ENCODE measurements around the gene SIX2. TPM values are rescaled to one million over a fixed set of nuclear protein-coding genes. Genes with fewer than 3 reads are reported as not detected.
A peak's percentile ranks its signal among the peaks of the same experiment; 100 is the strongest.

The SIX2 gene
- total and polyA plus RNA-seq, 10 of the 15 experiments (the other 5 are each of a cell fraction or from before 2014, with no cell fraction given) = not detected

DNA sequence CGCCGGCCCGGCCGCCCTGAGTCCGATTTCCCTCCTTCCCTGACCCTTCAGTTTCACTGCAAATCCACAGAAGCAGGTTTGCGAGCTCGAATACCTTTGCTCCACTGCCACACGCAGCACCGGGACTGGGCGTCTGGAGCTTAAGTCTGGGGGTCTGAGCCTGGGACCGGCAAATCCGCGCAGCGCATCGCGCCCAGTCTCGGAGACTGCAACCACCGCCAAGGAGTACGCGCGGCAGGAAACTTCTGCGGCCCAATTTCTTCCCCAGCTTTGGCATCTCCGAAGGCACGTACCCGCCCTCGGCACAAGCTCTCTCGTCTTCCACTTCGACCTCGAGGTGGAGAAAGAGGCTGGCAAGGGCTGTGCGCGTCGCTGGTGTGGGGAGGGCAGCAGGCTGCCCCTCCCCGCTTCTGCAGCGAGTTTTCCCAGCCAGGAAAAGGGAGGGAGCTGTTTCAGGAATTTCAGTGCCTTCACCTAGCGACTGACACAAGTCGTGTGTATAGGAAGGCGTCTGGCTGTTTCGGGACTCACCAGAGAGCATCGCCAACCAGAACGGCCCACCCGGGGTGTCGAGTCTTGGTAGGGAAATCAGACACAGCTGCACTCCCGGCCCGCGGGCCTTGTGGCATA, 4.6 kb downstream of the SIX2 start:
- H3K9ac ChIP-seq (ENCODE audit: control insufficient read depth, insufficient read depth, low read length) = no peak overlapping the region
- TF ChIP-seq EZH2 (IDR thresholded peaks at IDR 0.05; ENCODE audit: borderline replicate concordance, control insufficient read depth, low read depth, low read length) = 0 out of 2 replicates have a peak, but pooled peaks have one; percentile 12
- TF ChIP-seq, protein P1, sequence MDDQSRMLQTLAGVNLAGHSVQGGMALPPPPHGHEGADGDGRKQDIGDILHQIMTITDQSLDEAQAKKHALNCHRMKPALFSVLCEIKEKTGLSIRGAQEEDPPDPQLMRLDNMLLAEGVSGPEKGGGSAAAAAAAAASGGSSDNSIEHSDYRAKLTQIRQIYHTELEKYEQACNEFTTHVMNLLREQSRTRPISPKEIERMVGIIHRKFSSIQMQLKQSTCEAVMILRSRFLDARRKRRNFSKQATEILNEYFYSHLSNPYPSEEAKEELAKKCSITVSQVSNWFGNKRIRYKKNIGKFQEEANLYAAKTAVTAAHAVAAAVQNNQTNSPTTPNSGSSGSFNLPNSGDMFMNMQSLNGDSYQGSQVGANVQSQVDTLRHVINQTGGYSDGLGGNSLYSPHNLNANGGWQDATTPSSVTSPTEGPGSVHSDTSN (IDR thresholded peaks at IDR 0.05; ENCODE audit: insufficient replicate concordance, low read depth, low read length) = no peak
- ChIA-PET SMC1A (ENCODE audit: uncharacterized antibody, unreplicated experiment) (interaction anchor here (0.7 kb wide), 1 partner anchor 1459 kb away, joined by 3 read pairs; no protein-coding TSS in a partner anchor), RAD21 (ENCODE audit: unreplicated experiment) (no interaction called here), CTCF (no interaction called here), POLR2A (no interaction called here)
- no TSS peak for BruUV-seq (replicated peaks)
- no peaks in the 10 kb centered on the region; the same call in 2 of the 3 replicates for H3K9me3 ChIP-seq (replicated peaks; ENCODE audit: control insufficient read depth, insufficient read depth, low read length)
- H3K27ac ChIP-seq (ENCODE audit: control insufficient read depth, insufficient read depth) = no peak overlapping the region
- no peak overlapping the region for H3K4me2 ChIP-seq (ENCODE audit: control insufficient read depth, insufficient read depth)
- H3K27me3 ChIP-seq (replicated peaks in 1 of 2; ENCODE audit: control insufficient read depth in 2 of 2, insufficient read depth in 2 of 2, low read length in 1 of 2) = peaks cover 43 to 51% of the 10 kb centered on the region in 2 experiments
- 20% methylated on average over 40 of the region's 45 CpGs for WGBS (ENCODE audit: insufficient coverage, insufficient replicate concordance, low lambda C conversion rate, missing lambda C conversion rate)
- in situ Hi-C loops (cut with MboI) = no loop called here
- H3K4me3 ChIP-seq = no peak overlapping the region
- no peak overlapping the region for H2AFZ ChIP-seq (ENCODE audit: control insufficient read depth, low read depth, low read length)
- no peaks in the 10 kb centered on the region for H3K79me2 ChIP-seq (ENCODE audit: control insufficient read depth, insufficient read depth, low read length)
- intact Hi-C loops (cut with micrococcal nuclease; ENCODE audit: unreplicated experiment) = no loop called here
- DNase-seq (ENCODE audit: low read depth, low spot score) = no peak
- H3K4me1 ChIP-seq (ENCODE audit: control insufficient read depth, insufficient read depth, low read length) = no peaks in the 10 kb centered on the region
- H4K20me1 ChIP-seq (ENCODE audit: control insufficient read depth, insufficient read depth) = no peaks in the 10 kb centered on the region
- no peaks in the 10 kb centered on the region for H3K36me3 ChIP-seq (ENCODE audit: control insufficient read depth in 2 of 2, insufficient read depth in 2 of 2, low read length in 1 of 2)
- no peak for FAIRE-seq
- no peak for ATAC-seq

DNA sequence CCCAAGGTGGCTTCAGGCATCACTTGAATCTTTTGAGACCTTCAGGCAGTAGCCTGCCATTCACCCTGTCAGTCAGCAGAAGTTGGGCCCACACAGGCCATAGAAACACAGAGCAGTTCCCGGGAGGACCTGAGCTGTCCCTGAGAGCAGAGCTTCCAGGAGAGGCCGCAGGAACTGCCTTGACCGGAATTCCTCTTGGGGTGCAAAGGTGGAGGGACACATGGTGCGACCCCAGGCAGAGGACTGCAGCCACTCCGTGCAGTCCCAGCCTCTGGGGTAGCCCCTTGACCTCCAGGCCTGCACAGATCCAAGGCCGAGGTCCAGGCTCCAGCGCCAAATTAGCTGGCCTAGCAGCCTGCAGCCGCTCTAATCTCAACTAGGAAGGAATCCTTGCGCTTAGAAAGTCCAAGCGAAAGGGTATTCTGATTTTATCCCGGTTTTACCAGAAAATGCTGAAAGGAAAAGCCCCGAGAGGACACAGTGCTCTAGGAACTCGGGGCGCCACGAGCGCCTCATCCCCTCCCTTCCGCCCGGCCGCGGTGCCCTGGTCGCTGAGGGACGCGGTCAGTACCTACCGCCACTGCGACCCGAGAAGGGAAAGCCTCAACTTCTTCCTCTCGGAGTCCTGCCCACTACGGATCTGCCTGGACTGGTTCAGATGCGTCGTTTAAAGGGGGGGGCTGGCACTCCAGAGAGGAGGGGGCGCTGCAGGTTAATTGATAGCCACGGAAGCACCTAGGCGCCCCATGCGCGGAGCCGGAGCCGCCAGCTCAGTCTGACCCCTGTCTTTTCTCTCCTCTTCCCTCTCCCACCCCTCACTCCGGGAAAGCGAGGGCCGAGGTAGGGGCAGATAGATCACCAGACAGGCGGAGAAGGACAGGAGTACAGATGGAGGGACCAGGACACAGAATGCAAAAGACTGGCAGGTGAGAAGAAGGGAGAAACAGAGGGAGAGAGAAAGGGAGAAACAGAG, 5.4 kb downstream of the SIX2 start:
- H3K79me2 ChIP-seq (ENCODE audit: control insufficient read depth, insufficient read depth, low read length) = no peaks in the 10 kb centered on the region
- ATAC-seq (no peak), DNase-seq (ENCODE audit: low read depth, low spot score) (no peak), FAIRE-seq (no peak)
- BruUV-seq (replicated peaks) = no TSS peak
- intact Hi-C loops (cut with micrococcal nuclease; ENCODE audit: unreplicated experiment) (no loop called here), in situ Hi-C loops (cut with MboI) (no loop called here)
- SMC1A ChIA-PET (ENCODE audit: uncharacterized antibody, unreplicated experiment) = no interaction called here
- 56% methylated on average over 41 of the region's 41 CpGs for WGBS (ENCODE audit: insufficient coverage, insufficient replicate concordance, low lambda C conversion rate, missing lambda C conversion rate)
- no peak overlapping the region for H3K4me2 ChIP-seq (ENCODE audit: control insufficient read depth, insufficient read depth)
- no peak overlapping the region for H2AFZ ChIP-seq (ENCODE audit: control insufficient read depth, low read depth, low read length)
- CTCF ChIA-PET = no interaction called here
- H3K9me3 ChIP-seq (replicated peaks; ENCODE audit: control insufficient read depth, insufficient read depth, low read length) = no peaks in the 10 kb centered on the region; the same call in 2 of the 3 replicates
- H3K9ac ChIP-seq (ENCODE audit: control insufficient read depth, insufficient read depth, low read length) = no peak overlapping the region
- H3K4me1 ChIP-seq (ENCODE audit: control insufficient read depth, insufficient read depth, low read length) = no peaks in the 10 kb centered on the region
- H4K20me1 ChIP-seq (ENCODE audit: control insufficient read depth, insufficient read depth) = no peaks in the 10 kb centered on the region
- no peak overlapping the region for H3K27ac ChIP-seq (ENCODE audit: control insufficient read depth, insufficient read depth)
- H3K36me3 ChIP-seq (ENCODE audit: control insufficient read depth in 2 of 2, insufficient read depth in 2 of 2, low read length in 1 of 2) = no peaks in the 10 kb centered on the region
- POLR2A ChIA-PET = no interaction called here
- H3K27me3 ChIP-seq (replicated peaks in 1 of 2; ENCODE audit: control insufficient read depth in 2 of 2, insufficient read depth in 2 of 2, low read length in 1 of 2) = peaks cover 43 to 45% of the 10 kb centered on the region in 2 experiments
- RAD21 ChIA-PET (ENCODE audit: unreplicated experiment) = no interaction called here
- H3K4me3 ChIP-seq = no peak overlapping the region
- TF ChIP-seq LARP7 (IDR thresholded peaks at IDR 0.05) (no peak), MEF2B (IDR thresholded peaks at IDR 0.05; ENCODE audit: partially characterized antibody, poor library complexity, severe bottlenecking) (no peak), DPF2 (IDR thresholded peaks at IDR 0.05) (no peak), SREBF2 (IDR thresholded peaks at IDR 0.05; ENCODE audit: low read length) (no peak), FOXM1 (IDR thresholded peaks at IDR 0.05; ENCODE audit: low read depth, low read length) (no peak), NR2C2 (IDR thresholded peaks at IDR 0.05; ENCODE audit: borderline replicate concordance, control insufficient read depth, insufficient read length, low read depth) (no peak), NRF1 (conservative IDR thresholded peaks at IDR 0.05; ENCODE audit: low read depth, low read length) (no peak), NFYA (IDR thresholded peaks at IDR 0.05; ENCODE audit: borderline replicate concordance, low read depth, low read length) (no peak), MTA2 (IDR thresholded peaks at IDR 0.05; ENCODE audit: low read depth) (no peak)
- TF ChIP-seq, protein P2, sequence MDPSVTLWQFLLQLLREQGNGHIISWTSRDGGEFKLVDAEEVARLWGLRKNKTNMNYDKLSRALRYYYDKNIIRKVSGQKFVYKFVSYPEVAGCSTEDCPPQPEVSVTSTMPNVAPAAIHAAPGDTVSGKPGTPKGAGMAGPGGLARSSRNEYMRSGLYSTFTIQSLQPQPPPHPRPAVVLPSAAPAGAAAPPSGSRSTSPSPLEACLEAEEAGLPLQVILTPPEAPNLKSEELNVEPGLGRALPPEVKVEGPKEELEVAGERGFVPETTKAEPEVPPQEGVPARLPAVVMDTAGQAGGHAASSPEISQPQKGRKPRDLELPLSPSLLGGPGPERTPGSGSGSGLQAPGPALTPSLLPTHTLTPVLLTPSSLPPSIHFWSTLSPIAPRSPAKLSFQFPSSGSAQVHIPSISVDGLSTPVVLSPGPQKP (IDR thresholded peaks at IDR 0.05; ENCODE audit: low read depth, low read length) = no peak
